Activated T-cell treated with anti-CD3 and anti-CD28 coated beads for 4 hours (primary cell): ENCODE results near the gene NEK7.
"Not testable (repeated sequence)": the region's sequence is repeated elsewhere in the genome, so short reads cannot be mapped to it uniquely, and the experiment has no call there.

ENCODE experiments used
- DNase-seq: peaks from one replicate; pipeline ENCODE4 v3.0.0-alpha.2; 2020

Gene NEK7

DNA sequence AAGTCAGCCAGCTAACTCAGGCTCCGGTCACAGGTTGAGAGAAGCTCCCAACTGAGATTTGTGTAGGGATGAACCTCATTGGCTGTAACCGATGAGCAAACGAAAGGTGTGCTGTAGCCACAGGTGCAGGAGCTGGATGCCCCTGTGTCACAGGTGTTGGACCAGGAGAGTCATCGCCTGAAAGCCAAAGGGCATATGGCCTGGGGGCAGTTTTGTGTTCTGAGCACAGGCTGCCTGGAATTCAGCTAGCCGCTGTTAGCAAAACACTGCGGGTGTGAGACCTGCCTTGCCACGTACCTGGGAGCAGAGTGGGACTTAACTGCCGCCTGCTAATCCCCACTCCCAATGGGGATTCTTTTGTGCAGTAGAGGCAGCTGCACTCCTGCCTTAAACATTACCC, 55.3 kb downstream of the NEK7 start:
- no peak for DNase-seq

- DNase-seq = no peak
Observed at GRCh38 chr1:198212675-198213074, 55.9 kb downstream of the NEK7 start.

DNA sequence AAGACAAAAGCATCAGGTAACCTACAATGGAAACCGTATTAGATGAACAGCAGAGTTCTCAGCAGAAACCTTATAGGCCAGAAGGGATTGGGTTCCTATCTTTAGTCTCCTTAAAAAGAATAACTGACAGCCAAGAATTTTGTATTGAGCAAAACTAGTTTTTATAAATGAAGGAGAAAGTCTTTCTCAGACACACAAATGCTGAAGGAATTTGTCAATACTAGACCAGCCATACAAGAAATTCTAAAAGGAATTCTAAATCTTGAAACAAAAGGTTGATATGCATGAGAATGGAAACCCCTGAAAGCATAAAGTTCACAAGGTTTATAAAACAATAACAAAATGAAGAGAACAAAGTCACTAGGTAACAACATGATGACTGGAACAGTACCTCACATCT, 58.1 kb downstream of the NEK7 start:
- no peak for DNase-seq

DNA sequence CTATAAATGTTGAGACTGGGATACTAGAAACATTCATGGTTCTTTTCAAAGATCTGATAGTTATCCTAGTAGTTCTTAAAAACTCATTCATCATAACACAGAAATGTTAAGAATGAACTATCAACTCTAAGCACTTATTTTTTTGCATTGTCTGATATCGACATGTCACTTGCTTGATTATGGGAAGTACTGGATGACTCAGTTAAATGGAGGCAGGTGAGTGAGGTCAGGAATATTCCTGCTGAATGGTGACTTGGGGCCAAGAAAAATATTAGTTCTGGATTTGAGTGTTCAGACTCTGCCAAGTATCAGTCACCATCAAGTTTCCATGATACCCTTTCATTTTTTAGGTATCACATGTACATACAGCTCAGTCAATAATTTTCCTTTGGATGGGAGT, 63.6 kb downstream of the NEK7 start:
- no peak for DNase-seq

DNA sequence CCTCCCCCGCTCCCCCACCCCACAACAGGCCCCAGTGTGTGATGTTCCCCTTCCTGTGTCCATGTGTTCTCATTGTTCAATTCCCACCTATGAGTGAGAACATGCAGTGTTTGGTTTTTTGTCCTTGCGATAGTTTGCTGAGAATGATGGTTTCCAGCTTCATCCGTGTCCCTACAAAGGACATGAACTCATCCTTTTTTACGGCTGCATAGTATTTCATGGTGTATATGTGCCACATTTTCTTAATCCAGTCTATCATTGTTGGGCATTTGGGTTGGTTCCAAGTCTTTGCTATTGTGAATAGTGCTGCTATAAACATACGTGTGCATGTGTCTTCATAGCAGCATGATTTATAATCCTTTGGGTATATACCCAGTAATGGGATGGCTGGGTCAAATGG, 70.2 kb downstream of the NEK7 start:
- DNase-seq = not testable (repeated sequence)

GRCh38 chr1:198227454-198227853, 70.7 kb downstream of the NEK7 start:
- DNase-seq = not testable (repeated sequence)

DNA sequence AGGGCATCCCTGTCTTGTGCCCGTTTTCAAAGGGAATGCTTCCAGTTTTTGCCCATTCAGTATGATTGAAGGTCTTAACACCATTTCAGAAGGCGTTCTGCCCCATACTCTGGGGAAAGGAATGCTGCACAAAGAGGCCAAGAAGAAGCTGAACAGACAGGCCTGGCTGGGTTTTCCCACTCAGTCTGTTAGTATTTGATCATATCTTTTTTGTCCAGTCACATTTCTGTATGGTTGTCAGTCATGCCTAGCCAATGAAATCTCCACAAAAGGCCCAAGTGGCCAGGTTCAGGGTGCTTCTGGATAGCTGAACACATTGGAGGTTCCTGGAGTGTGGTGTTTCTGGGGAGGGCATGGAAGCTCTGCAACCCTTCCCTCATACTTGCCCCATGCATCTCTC, 72.1 kb downstream of the NEK7 start:
- no peak for DNase-seq

- DNase-seq = no peak
Observed at GRCh38 chr1:198231779-198232178, 75.0 kb downstream of the NEK7 start.

DNA sequence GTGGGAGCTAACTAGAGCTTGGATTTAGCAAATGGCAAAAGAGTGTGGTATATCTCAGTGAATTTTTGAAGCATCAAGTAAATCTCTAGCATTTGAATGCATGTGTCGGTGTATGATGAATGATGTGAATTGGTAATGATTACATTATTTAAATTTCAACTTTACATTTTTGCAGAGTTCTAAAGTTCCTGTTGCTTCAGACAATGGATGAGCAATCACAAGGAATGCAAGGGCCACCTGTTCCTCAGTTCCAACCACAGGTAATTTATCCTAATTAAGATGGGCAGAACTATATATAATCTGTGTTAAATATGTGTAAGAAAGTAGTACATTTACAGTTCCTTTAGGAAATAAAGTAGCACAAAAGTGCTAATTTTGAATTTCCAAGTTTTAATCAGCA, 75.6 kb downstream of the NEK7 start:
- DNase-seq = no peak

DNA sequence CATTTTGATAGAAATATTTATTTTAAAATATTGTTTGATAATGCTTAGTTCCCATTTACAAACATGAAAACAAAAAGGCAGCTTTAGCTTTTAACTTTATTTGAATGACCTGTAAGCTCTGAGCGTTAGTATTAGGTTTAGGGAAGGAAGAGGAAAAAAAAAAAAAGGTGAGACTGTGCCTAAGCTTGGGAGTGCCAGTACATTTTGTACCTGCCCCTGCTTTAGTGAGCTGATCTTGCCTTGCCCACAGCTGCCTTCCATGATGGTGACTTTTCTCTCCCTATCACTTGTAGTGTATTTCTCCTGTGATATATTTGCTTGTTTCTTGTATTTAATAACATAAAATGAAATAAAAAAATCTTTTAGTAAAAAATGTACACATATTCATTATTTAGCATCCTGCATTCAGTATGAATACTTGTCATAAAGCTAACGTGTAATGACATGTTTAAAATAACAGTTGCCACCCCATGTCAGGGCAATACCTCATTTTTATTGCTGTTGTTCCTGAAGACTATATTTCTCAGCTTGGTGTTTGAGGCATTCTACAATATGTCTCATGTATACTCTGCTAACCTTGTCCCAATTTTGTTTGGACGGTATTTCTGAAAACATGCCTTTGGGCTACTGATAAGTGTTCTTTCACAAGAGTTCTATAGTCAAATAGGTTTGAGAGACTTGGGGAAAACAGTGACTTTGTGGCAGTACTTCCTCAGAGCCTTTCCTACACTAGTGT, 76.3 kb downstream of the NEK7 start:
- DNase-seq = no peak

- DNase-seq = no peak
Observed at GRCh38 chr1:198234520-198235251, 77.9 kb downstream of the NEK7 start.

- no peak for DNase-seq
Observed at GRCh38 chr1:198238121-198238520, 81.3 kb downstream of the NEK7 start.

DNA sequence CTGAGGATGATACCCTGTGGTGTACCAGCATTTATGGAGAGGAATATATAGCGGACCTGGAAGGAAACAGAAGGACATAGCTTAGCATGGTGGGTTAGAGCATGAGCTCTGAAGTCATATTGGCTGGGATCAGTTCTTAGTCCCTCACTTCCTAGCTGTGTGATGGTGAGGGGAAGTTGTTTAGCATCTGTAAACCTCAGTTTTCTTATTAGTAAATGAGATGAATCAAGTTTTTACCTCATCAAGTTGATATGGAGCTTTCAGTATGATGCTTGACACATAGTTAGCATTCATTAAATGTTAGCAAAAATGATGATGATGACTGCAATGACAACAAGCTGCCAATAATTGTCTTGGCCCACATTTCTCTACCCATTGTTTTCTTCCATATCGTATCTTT, 84.8 kb downstream of the NEK7 start:
- DNase-seq = no peak

DNA sequence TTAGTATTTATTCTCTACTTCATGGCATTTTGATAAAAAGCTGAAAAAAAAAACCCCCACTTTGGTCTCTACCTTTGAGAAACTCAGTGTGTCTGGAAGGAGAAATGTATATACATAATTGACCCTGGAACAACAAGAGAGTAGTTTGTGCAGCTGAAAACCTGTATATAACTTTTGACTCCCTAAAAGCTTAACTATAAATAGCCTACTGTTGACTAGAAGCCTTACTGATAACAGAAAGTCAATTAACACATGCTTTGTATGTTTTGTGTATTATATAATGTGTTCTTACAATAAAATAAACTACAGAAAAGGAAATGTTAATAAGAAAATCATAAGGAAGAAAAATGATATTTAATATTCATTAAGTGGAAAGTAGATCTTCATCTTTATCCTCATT, 88.0 kb downstream of the NEK7 start:
- DNase-seq = no peak

DNA sequence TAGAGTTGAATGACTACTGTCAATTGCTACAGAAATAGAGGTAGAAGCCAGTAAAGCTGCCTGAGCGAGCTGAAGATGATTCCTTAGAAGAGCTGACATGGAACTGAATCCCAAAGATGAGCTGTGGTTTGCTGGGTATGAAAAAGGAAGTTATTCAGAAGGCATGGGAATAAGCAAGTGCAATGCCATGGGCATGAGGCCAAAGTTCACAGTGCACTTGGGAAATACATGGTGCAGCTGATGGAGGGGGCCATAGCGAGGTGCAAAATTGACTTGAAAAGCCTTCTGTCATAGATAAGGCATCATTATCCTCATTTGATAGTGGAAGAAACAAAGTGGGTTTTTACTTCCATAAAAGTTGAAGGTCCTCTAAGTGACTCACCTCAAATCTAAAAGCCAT, 88.6 kb downstream of the NEK7 start:
- no peak for DNase-seq

DNA sequence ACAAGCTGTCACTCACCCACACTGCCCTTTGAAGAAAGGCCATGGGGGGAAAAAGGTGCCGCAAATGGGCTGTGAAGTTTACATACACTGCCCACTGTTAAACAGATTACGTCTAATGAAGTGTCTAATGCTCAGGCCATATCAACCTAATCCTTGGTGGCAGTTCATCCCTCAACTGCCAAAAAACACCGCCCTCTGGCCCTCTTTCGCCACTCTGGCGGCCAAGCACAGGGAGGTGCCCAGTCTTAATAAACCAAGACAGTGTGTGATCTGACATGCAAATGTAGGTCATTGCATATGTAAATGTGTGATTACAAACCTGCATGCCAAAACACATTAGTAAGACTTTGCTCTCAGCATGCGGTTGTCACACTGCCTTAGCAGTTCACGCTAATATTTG, 89.5 kb downstream of the NEK7 start:
- no peak for DNase-seq

DNA sequence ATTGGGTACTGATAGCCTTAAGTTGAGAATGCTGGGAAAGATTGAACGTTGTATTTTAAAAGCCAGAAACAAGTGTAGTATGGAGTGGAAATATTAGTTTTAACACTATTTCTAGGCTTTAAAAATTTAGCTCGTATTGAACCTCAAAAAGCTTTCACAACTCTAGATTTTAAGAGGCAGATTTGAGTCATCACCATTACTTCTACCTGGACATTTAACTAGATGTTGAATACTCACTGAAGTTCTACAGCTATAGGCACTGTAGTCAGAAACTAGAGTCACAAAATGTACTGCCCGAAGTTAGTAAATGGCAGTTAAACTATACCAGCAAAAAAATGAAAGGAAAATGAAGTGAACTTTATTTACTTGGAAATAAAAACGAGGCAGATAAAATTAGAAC, 96.5 kb downstream of the NEK7 start:
- no peak for DNase-seq

DNA sequence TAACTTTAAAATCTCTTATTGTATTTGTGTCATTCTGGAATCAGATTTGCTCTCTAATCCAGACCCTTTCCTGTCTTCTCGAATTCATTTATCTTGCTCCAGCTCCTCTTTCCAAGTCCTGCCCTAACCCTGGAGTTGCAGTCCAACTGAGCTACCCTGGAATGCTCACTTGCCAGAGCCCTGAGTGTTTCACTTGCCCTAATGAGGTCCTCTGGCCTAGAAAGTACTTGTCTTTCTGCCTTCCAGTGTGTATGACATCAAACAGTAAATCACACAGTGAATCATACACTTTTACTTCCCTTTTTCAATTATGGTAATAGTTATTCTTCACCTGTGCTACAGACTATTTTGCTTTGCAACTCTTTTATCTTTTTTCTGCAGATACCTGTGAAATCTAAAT, 96.9 kb downstream of the NEK7 start:
- no peak for DNase-seq

DNA sequence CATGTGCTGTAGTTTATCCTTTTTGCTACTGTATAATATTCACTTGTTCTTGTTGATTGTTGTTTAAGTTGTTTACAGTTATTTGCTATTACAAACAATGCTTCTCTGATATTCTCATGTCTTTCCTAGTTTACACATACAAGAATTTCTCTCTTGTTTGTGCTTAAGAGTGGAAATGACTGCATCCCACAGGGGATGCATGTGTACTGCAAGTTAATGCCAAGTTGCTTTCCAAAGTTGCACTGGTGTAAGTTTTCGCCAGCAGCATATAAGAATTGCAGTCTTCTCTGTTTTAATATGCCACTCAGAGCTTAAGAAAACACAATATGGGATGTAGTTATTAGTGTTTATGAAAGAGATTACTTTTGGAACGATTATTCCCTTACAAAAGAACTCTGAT, 97.7 kb downstream of the NEK7 start:
- DNase-seq = no peak

- no peak for DNase-seq
Observed at GRCh38 chr1:198254948-198255347, 98.2 kb downstream of the NEK7 start.

- DNase-seq = no peak
Observed at GRCh38 chr1:198255784-198256183, 99.0 kb downstream of the NEK7 start.

GRCh38 chr1:198258491-198258890, 101.7 kb downstream of the NEK7 start:
- DNase-seq = no peak

DNA sequence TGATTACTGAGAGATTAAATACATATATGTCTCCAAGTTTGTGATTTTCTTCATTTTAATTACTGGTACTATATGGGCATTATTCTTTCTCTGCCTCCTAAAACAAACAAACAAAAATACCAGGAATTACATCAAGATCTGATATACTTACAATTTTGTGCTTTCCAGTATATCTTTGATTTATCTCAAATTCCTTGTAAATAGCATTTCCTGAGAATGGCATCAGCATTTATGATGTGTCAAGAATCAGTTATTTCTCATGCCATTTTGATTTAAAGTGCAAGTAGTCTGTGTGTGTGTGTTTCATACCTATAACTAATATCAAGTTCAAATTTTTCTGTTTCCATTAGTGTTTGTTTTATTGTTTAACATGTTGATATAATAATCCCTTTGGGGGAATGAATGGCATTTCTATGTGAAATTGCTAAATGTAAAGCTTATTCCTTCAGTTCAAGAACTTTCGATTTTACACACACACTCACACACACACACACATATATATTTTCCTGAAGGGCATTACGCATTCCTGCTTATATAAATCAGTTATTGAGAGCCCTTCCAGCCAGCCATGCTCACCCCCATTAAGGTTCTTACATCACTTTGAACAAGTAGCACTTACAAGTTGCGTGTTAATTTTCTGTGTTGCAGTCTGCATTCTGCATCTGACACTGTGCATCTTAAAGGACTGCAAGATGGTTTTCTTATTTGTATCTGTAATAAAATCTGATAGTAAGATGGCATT, 102.7 kb downstream of the NEK7 start:
- no peak for DNase-seq

GRCh38 chr1:198261886-198262285, 105.1 kb downstream of the NEK7 start:
- no peak for DNase-seq
